ENCODE data around the gene SLC35F3. TPM values are rescaled to one million over a fixed set of nuclear protein-coding genes. Genes with fewer than 3 reads are reported as not detected.

Gene SLC35F3
- polyA plus RNA-seq, 1 donor from 2014 or later = 13.9 TPM

- no peaks in the 10 kb centered on the region for H3K36me3 ChIP-seq (ENCODE audit: insufficient read depth, low read length)
- no peak overlapping the region for H3K4me3 ChIP-seq (ENCODE audit: low read length)
- H4K20me1 ChIP-seq (ENCODE audit: insufficient read depth) = no peaks in the 10 kb centered on the region
- peaks cover 4% of the 10 kb centered on the region for H3K79me2 ChIP-seq (replicated peaks; ENCODE audit: insufficient read depth, low read length)
- TF ChIP-seq MXI1 (conservative IDR thresholded peaks at IDR 0.05; ENCODE audit: poor library complexity, severe bottlenecking) (no peak), RAD21 (conservative IDR thresholded peaks at IDR 0.05) (no peak), SMC3 (conservative IDR thresholded peaks at IDR 0.05; ENCODE audit: poor library complexity) (no peak), EP300 (conservative IDR thresholded peaks at IDR 0.05; ENCODE audit: poor library complexity, severe bottlenecking) (no peak), CTCF (IDR thresholded peaks at IDR 0.05; ENCODE audit: poor library complexity, severe bottlenecking) (no peak), POLR2AphosphoS5 (IDR thresholded peaks at IDR 0.05) (no peak), EZH2 (IDR thresholded peaks at IDR 0.05; ENCODE audit: borderline replicate concordance, insufficient read depth, low read length, poor library complexity, severe bottlenecking) (no peak), TAF1 (IDR thresholded peaks at IDR 0.05; ENCODE audit: low read depth) (no peak)
- TF ChIP-seq, protein P1, sequence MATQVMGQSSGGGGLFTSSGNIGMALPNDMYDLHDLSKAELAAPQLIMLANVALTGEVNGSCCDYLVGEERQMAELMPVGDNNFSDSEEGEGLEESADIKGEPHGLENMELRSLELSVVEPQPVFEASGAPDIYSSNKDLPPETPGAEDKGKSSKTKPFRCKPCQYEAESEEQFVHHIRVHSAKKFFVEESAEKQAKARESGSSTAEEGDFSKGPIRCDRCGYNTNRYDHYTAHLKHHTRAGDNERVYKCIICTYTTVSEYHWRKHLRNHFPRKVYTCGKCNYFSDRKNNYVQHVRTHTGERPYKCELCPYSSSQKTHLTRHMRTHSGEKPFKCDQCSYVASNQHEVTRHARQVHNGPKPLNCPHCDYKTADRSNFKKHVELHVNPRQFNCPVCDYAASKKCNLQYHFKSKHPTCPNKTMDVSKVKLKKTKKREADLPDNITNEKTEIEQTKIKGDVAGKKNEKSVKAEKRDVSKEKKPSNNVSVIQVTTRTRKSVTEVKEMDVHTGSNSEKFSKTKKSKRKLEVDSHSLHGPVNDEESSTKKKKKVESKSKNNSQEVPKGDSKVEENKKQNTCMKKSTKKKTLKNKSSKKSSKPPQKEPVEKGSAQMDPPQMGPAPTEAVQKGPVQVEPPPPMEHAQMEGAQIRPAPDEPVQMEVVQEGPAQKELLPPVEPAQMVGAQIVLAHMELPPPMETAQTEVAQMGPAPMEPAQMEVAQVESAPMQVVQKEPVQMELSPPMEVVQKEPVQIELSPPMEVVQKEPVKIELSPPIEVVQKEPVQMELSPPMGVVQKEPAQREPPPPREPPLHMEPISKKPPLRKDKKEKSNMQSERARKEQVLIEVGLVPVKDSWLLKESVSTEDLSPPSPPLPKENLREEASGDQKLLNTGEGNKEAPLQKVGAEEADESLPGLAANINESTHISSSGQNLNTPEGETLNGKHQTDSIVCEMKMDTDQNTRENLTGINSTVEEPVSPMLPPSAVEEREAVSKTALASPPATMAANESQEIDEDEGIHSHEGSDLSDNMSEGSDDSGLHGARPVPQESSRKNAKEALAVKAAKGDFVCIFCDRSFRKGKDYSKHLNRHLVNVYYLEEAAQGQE (IDR thresholded peaks at IDR 0.05; ENCODE audit: borderline replicate concordance) = no peak
- H3K27me3 ChIP-seq (ENCODE audit: insufficient read depth, low read depth, low read length) = no peaks in the 10 kb centered on the region
- H3K9me2 ChIP-seq (ENCODE audit: insufficient read depth, low read length) = no peaks in the 10 kb centered on the region
- H3K4me2 ChIP-seq (ENCODE audit: low read length) = no peak overlapping the region
- H3K9ac ChIP-seq (ENCODE audit: low read length) = no peak overlapping the region
- H2AFZ ChIP-seq (ENCODE audit: low read depth, low read length) = no peak overlapping the region
- no peaks in the 10 kb centered on the region for H3K9me3 ChIP-seq (ENCODE audit: low read length)
- no peaks in the 10 kb centered on the region for H3F3A ChIP-seq (ENCODE audit: insufficient read depth, low read length, poor library complexity, severe bottlenecking)
- H3K27ac ChIP-seq (ENCODE audit: low read length) = no peak overlapping the region
Observed at GRCh38 chr1:234371414-234371813, 466.9 kb downstream of the SLC35F3 start.

GRCh38 chr1:234372011-234372757 is 467.7 kb downstream of the SLC35F3 start:
- no peak overlapping the region for H3K27ac ChIP-seq (ENCODE audit: low read length)
- TF ChIP-seq SMC3 (conservative IDR thresholded peaks at IDR 0.05; ENCODE audit: poor library complexity) (no peak), TAF1 (IDR thresholded peaks at IDR 0.05; ENCODE audit: low read depth) (no peak), RAD21 (conservative IDR thresholded peaks at IDR 0.05) (no peak), MXI1 (conservative IDR thresholded peaks at IDR 0.05; ENCODE audit: poor library complexity, severe bottlenecking) (no peak), CTCF (IDR thresholded peaks at IDR 0.05; ENCODE audit: poor library complexity, severe bottlenecking) (no peak), EZH2 (IDR thresholded peaks at IDR 0.05; ENCODE audit: borderline replicate concordance, insufficient read depth, low read length, poor library complexity, severe bottlenecking) (no peak), EP300 (conservative IDR thresholded peaks at IDR 0.05; ENCODE audit: poor library complexity, severe bottlenecking) (no peak), POLR2AphosphoS5 (IDR thresholded peaks at IDR 0.05) (no peak)
- TF ChIP-seq, protein P1 (IDR thresholded peaks at IDR 0.05; ENCODE audit: borderline replicate concordance) = no peak
- peak overlapping the region; percentile 74 for H3K4me3 ChIP-seq (ENCODE audit: low read length)

More at GRCh38 chr1:234372011-234372757, 467.7 kb downstream of the SLC35F3 start:
- H3K36me3 ChIP-seq (ENCODE audit: insufficient read depth, low read length) = no peaks in the 10 kb centered on the region
- no peaks in the 10 kb centered on the region for H4K20me1 ChIP-seq (ENCODE audit: insufficient read depth)
- H3K9me3 ChIP-seq (ENCODE audit: low read length) = no peaks in the 10 kb centered on the region
- no peaks in the 10 kb centered on the region for H3F3A ChIP-seq (ENCODE audit: insufficient read depth, low read length, poor library complexity, severe bottlenecking)
- H3K27me3 ChIP-seq (ENCODE audit: insufficient read depth, low read depth, low read length) = no peaks in the 10 kb centered on the region
- peak overlapping the region; percentile 84 for H3K9ac ChIP-seq (ENCODE audit: low read length)
- peak overlapping the region; percentile 92 for H3K4me2 ChIP-seq (ENCODE audit: low read length)
- peak overlapping the region; percentile 94 for H2AFZ ChIP-seq (ENCODE audit: low read depth, low read length)
- no peaks in the 10 kb centered on the region for H3K9me2 ChIP-seq (ENCODE audit: insufficient read depth, low read length)
- peaks cover 4% of the 10 kb centered on the region for H3K79me2 ChIP-seq (replicated peaks; ENCODE audit: insufficient read depth, low read length)
